Activated B cell treated with CpG ODN at 0.5 μM for 24 hours (primary cell): ENCODE results near the gene COL5A1. TPM values are rescaled to one million over a fixed set of nuclear protein-coding genes. Genes with fewer than 3 reads are reported as not detected.

Experiments
- ATAC-seq: fragments of 200-7000 bp; cut with Tn5 transposase; one replicate; pipeline ENCODE4 v1.10.0; 2021; ENCODE audit warnings: low read depth, mild to moderate bottlenecking, moderate library complexity
- CTCF ChIA-PET: fragments of 350-600 bp; sonication (Branson Sonifier 250); formaldehyde crosslinking; loops from one replicate; lab custom pipeline; 2021; ENCODE audit warnings: antibody characterized with exemption; lab: Charles Lee
- POLR2A ChIA-PET: fragments of 350-600 bp; sonication (Branson Sonifier 250); formaldehyde crosslinking; loops from one replicate; lab custom pipeline; 2021; ENCODE audit warnings: antibody characterized with exemption; lab: Charles Lee
- DNase-seq: peaks from one replicate; pipeline ENCODE4 v3.0.0; 2022
- H3K27ac Mint-ChIP-seq: one replicate; pipeline ENCODE4 v1.8.0; 2020; ENCODE audit warnings: mixed read lengths
- H3K27me3 Mint-ChIP-seq: one replicate; pipeline ENCODE4 v1.8.0; 2021; ENCODE audit warnings: mixed read lengths
- H3K36me3 Mint-ChIP-seq: one replicate; pipeline ENCODE4 v1.8.0; 2021; ENCODE audit warnings: low read depth, mixed read lengths
- H3K4me1 Mint-ChIP-seq: one replicate; pipeline ENCODE4 v1.8.0; 2021; ENCODE audit warnings: mixed read lengths
- H3K4me3 Mint-ChIP-seq: one replicate; pipeline ENCODE4 v1.8.0; 2020; ENCODE audit warnings: mild to moderate bottlenecking, mixed read lengths
- H3K9me3 Mint-ChIP-seq: one replicate; pipeline ENCODE4 v1.8.0; 2020; ENCODE audit warnings: mixed read lengths
- CTCF ChIP-seq: fragments of 200-600 bp; IDR thresholded peaks from one replicate; pipeline ENCODE4 v1.8.0; 2022; ENCODE audit warnings: antibody characterized with exemption, mild to moderate bottlenecking
- intact Hi-C: fragments of 100-400 bp; cut with micrococcal nuclease; formaldehyde crosslinking; loops from one replicate; pipeline ENCODE4 v1.15.1; 2024
- total RNA-seq: library from RNA; stranded (reverse); gene quantifications from 2 replicates; pipeline ENCODE4 v1.2.3, GENCODE V29; 2022

COL5A1 gene
- total RNA-seq, 1 donor from 2014 or later: 0.02 TPM

- Mint-ChIP-seq H3K9me3 (no peaks in the 10 kb centered on the region), H3K4me3 (no peak overlapping the region), H3K27ac (no peak overlapping the region), H3K27me3 (peaks cover 2% of the 10 kb centered on the region), H3K4me1 (peaks cover 2% of the 10 kb centered on the region), H3K36me3 (no peaks in the 10 kb centered on the region)
- no peak for TF ChIP-seq CTCF
- POLR2A ChIA-PET: no interaction called here
- DNase-seq (no peak), ATAC-seq (no peak)
- intact Hi-C loops: no loop called here
- CTCF ChIA-PET: no interaction called here
Measured at GRCh38 chr9:134688661-134689320, 47.2 kb downstream of the COL5A1 start.

- CTCF ChIA-PET: interaction anchor here (0.8 kb wide), 1 partner anchor 514 kb away, joined by 3 read pairs; no protein-coding TSS in a partner anchor
- peaks cover 2% of the 10 kb centered on the region for H3K27me3 Mint-ChIP-seq
- no peak for DNase-seq
- TF ChIP-seq CTCF: no peak
- no peaks in the 10 kb centered on the region for H3K36me3 Mint-ChIP-seq
- H3K4me1 Mint-ChIP-seq: peaks cover 2% of the 10 kb centered on the region
- no peak overlapping the region for H3K4me3 Mint-ChIP-seq
- intact Hi-C loops: loop anchor here (5.0 kb wide), 1 partner anchor 517 kb away; no protein-coding TSS in a partner anchor
- H3K27ac Mint-ChIP-seq: no peak overlapping the region
- no peaks in the 10 kb centered on the region for H3K9me3 Mint-ChIP-seq
- POLR2A ChIA-PET: interaction anchor here (0.5 kb wide), 1 partner anchor 241 kb away, joined by 3 read pairs; no protein-coding TSS in a partner anchor
- ATAC-seq: no peak
Measured at GRCh38 chr9:134689321-134690181, 47.9 kb downstream of the COL5A1 start.

GRCh38 chr9:134690301-134690751 is 48.7 kb downstream of the COL5A1 start:
- H3K4me3 Mint-ChIP-seq: no peak overlapping the region
- TF ChIP-seq CTCF: no peak
- ChIA-PET POLR2A (no interaction called here), CTCF (interaction anchor here (1.6 kb wide), 1 partner anchor 292 kb away, joined by 4 read pairs; no protein-coding TSS in a partner anchor)
- H3K36me3 Mint-ChIP-seq: no peaks in the 10 kb centered on the region
- H3K27me3 Mint-ChIP-seq: peaks cover 2% of the 10 kb centered on the region
- H3K27ac Mint-ChIP-seq: no peak overlapping the region
- intact Hi-C loops: loop anchor here (5.0 kb wide), 1 partner anchor 518 kb away; no protein-coding TSS in a partner anchor
- H3K9me3 Mint-ChIP-seq: no peaks in the 10 kb centered on the region
- ATAC-seq (no peak), DNase-seq (no peak)
- H3K4me1 Mint-ChIP-seq: peaks cover 2% of the 10 kb centered on the region

DNA sequence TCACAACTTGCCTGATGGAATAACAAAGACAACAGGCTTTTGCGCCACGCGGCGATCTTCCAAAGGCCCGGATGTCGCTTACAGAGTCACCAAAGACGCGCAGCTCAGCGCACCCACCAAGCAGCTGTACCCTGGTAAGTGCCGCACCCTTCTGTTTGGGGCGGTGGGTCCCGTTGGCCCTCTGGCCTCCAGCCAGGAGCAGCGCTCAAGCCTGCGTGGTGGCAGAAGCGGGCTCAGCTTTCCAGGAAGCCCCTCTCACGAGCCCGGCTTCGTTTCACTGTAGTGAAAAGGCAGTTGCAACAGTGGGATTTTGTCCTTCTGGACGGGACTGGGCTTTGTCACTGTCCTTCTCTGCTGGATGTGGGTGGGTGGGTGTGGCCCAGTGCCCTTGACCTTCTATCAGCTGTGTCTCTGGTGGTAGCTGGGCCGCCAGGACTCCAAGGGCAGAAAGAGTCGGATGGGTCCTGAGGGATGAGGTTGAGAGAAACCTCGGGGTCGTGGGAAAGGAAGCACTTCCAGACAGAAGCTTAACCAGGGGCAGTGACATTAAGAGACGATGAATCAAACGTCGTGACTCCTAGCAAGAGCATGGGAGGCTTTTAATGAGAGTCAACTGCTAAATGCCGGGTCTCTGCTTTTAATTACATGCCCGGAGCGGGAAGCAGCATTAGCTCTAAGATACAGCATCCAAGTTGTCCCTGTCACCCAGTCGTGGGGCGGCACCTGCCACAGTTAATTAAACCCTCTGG is 49.5 kb downstream of the COL5A1 start:
- CTCF ChIA-PET: interaction anchor here (1.4 to 1.6 kb wide), 2 partner anchors 112 to 292 kb away, joined by 3 to 4 read pairs; no protein-coding TSS in a partner anchor
- H3K9me3 Mint-ChIP-seq: no peaks in the 10 kb centered on the region
- ATAC-seq: no peak

More for the DNA sequence above, 49.5 kb downstream of the COL5A1 start:
- intact Hi-C loops: loop anchor here (5.0 kb wide), 1 partner anchor 519 kb away; no protein-coding TSS in a partner anchor
- H3K4me1 Mint-ChIP-seq: peaks cover 2% of the 10 kb centered on the region
- TF ChIP-seq CTCF: no peak
- H3K27ac Mint-ChIP-seq: no peak overlapping the region
- POLR2A ChIA-PET: no interaction called here
- H3K36me3 Mint-ChIP-seq: no peaks in the 10 kb centered on the region
- peaks cover 2% of the 10 kb centered on the region for H3K27me3 Mint-ChIP-seq
- H3K4me3 Mint-ChIP-seq: no peak overlapping the region
- no peak for DNase-seq
